GM12878 (cell line): ENCODE data around the gene KRT4.

Source experiments
- ATF2 ChIP-seq: IDR thresholded peaks from 2 replicates; pipeline ENCODE4 v1.6.1; 2012; ENCODE audit warnings: low read length, inconsistent platforms
- BMI1 ChIP-seq: fragments of 450-650 bp; IDR thresholded peaks from 2 replicates; pipeline ENCODE4 v1.6.1; 2016; ENCODE audit warnings: mild to moderate bottlenecking, moderate library complexity, borderline replicate concordance
- CEBPB ChIP-seq, 2 experiments: fragments of 150-350 bp in 1 of 2; IDR thresholded peaks; 2 replicates each; pipeline ENCODE4 v1.6.1; 2012 to 2014; ENCODE audit warnings: low read depth in 2 of 2, low read length in 2 of 2, borderline replicate concordance in 1 of 2, inconsistent platforms in 1 of 2
- CHD4 ChIP-seq: fragments of 200-600 bp; sonication (generic); IDR thresholded peaks from 2 replicates; pipeline ENCODE4 v1.6.1; 2016; ENCODE audit warnings: mild to moderate bottlenecking
- CTCF ChIP-seq, 3 experiments: IDR thresholded peaks in 2 of 3; conservative IDR thresholded peaks in 1 of 3; 2 replicates each; pipeline ENCODE4 v1.5.1; 2011; ENCODE audit warnings: low read depth in 3 of 3, low read length in 3 of 3, mild to moderate bottlenecking in 3 of 3, control low read depth in 2 of 3, moderate library complexity in 2 of 3, inconsistent platforms in 1 of 3, mixed read lengths in 1 of 3; ENCODE audit not compliant: control insufficient read depth in 2 of 3, insufficient read depth in 1 of 3; ENCODE audit errors: extremely low read depth in 1 of 3
- FOXK2 ChIP-seq: fragments of 450-650 bp; IDR thresholded peaks from 2 replicates; pipeline ENCODE4 v1.6.1; 2017; ENCODE audit warnings: mild to moderate bottlenecking, moderate library complexity
- GABPA ChIP-seq: IDR thresholded peaks from 2 replicates; pipeline ENCODE4 v1.6.1; 2014; ENCODE audit warnings: antibody characterized with exemption, low read depth, mild to moderate bottlenecking, inconsistent platforms
- KAT2A ChIP-seq: conservative IDR thresholded peaks from 2 replicates; pipeline ENCODE4 v1.6.1; 2011; ENCODE audit warnings: low read depth, low read length; ENCODE audit not compliant: control insufficient read depth
- RBBP5 ChIP-seq: fragments of 200-600 bp; sonication (generic); conservative IDR thresholded peaks from 2 replicates; pipeline ENCODE4 v1.6.1; 2016
- TAF1 ChIP-seq: IDR thresholded peaks from 2 replicates; pipeline ENCODE4 v1.6.1; 2011; ENCODE audit warnings: mild to moderate bottlenecking, low read depth, low read length, borderline replicate concordance
- ZNF274 ChIP-seq: IDR thresholded peaks from one replicate; pipeline ENCODE4 v1.8.0; 2011; ENCODE audit not compliant: insufficient read length, insufficient read depth

GRCh38 chr12:52845946-52846345 is 32.0 kb upstream of the KRT4 start:
- TF ChIP-seq CTCF (IDR thresholded peaks at IDR 0.05 in 2 of 3, conservative IDR thresholded peaks at IDR 0.05 in 1 of 3; ENCODE audit: control insufficient read depth in 2 of 3, extremely low read depth in 1 of 3, insufficient read depth in 1 of 3, low read depth in 3 of 3, low read length in 3 of 3), result no peak
- no peak for TF ChIP-seq CEBPB (IDR thresholded peaks at IDR 0.05; ENCODE audit: borderline replicate concordance in 1 of 2, low read depth in 2 of 2, low read length in 2 of 2)
- TF ChIP-seq FOXK2, result no peak
- no peak for TF ChIP-seq BMI1
- TF ChIP-seq ATF2, result no peak
- no peak for TF ChIP-seq GABPA
- no peak for TF ChIP-seq TAF1
- no peak for TF ChIP-seq RBBP5
- TF ChIP-seq KAT2A, result no peak
- no peak for TF ChIP-seq CHD4
- TF ChIP-seq ZNF274, result no peak
